C4-2B (cell line): ENCODE results near the gene CYP3A7.

ENCODE experiments used
- H3K27ac ChIP-seq: fragments of 450-650 bp; 2 replicates; pipeline ENCODE4 v1.5.1; 2017
- ZFX ChIP-seq: fragments of 450-650 bp; IDR thresholded peaks from 2 replicates; pipeline ENCODE4 v1.6.1; 2017
- TF ChIP-seq, protein P1 (sequence below): fragments of 450-650 bp; conservative IDR thresholded peaks from 2 replicates; pipeline ENCODE4 v1.5.1; 2017; ENCODE audit warnings: mild to moderate bottlenecking

The CYP3A7 gene

DNA sequence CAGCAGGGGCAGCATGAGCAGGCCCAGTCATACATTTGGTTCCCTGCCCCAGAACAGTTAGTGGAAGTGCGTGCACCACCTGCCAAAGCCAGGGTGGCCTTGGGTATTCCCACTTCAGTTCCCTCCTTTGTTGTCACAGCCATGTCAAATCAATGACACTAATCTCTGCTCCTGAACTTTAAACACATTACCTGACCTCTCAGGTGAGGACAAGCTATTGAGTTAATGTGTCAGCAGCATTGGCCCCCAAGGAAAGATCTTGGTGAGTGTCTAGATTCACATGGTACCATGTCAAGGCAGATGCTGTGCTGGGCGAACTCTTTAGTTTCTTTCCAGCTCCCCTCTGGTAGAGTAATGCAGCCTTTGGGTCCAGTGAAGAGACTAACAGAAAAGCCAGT is 57.3 kb downstream of the CYP3A7 start:
- TF ChIP-seq, protein P1, sequence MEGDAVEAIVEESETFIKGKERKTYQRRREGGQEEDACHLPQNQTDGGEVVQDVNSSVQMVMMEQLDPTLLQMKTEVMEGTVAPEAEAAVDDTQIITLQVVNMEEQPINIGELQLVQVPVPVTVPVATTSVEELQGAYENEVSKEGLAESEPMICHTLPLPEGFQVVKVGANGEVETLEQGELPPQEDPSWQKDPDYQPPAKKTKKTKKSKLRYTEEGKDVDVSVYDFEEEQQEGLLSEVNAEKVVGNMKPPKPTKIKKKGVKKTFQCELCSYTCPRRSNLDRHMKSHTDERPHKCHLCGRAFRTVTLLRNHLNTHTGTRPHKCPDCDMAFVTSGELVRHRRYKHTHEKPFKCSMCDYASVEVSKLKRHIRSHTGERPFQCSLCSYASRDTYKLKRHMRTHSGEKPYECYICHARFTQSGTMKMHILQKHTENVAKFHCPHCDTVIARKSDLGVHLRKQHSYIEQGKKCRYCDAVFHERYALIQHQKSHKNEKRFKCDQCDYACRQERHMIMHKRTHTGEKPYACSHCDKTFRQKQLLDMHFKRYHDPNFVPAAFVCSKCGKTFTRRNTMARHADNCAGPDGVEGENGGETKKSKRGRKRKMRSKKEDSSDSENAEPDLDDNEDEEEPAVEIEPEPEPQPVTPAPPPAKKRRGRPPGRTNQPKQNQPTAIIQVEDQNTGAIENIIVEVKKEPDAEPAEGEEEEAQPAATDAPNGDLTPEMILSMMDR: no peak
- no peak for TF ChIP-seq ZFX
- no peak overlapping the region for H3K27ac ChIP-seq

DNA sequence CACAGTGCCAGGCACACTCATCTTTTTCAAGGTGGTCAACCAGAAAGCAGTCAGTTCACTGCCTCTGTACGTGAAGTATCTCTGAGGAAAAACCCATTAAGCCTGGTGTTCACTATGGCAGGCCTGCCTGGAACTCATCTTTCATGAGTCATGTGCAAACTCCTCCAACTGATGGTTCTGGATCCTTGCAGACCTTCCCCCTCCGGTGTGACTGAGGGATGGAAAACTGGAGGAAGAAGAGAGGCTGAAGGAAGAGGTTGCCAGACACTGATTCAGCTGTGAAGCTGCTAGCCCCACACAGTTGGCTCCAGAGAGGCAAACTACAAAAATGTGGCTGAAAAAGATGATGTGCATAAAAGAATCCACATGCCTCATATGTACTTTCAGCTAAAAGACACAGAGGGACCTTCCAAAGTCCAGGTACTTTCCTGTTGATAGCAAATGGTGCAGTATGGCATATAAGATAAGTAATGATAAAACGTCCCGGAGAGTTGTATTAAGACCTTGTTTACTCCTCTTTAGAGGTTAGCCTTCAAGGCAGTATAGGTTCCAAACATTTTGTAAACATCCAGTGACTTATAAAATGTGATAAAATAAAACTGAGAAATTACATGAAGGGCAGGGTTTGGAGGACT is 57.9 kb downstream of the CYP3A7 start:
- no peak for TF ChIP-seq ZFX
- TF ChIP-seq, protein P1: no peak

DNA sequence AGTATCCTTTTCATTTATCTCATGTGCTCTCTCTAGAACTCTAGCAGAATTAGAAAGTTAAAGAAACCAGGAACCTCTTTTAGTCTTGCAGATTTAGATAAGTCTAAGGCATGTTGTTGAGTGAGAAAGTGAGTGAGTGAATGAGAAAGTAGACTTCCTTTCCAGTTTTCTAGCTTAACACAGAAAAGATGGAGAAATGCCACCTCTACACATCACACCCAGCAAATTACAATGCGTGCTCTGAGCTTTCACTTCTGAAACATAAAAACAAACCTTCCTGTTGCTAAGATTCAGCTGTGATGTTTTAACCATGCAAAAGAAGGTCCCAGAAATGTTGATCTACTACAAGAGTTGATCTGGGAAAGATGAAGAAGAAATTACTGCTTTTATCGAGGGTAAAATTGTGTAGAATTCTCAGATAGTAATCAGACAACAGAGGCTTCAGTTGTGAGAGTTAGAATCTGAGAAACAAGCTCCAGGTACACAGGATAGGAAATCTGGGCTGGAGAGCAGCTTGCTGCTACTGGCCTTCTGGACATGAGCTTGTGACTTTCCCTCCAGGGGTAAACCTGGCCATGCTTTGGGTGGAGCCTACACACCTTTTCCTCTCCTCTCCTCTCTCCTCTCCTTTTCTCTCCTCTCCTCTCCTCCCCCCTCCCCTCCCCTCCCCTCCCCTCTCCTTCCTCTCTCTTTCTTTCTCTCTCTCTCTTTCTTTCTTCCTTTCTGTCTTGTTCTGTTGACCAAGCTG is 59.8 kb downstream of the CYP3A7 start:
- TF ChIP-seq ZFX: no peak
- TF ChIP-seq, protein P1: no peak
- H3K27ac ChIP-seq: no peak overlapping the region

More for the DNA sequence above, 57.9 kb downstream of the CYP3A7 start:
- H3K27ac ChIP-seq: no peak overlapping the region

DNA sequence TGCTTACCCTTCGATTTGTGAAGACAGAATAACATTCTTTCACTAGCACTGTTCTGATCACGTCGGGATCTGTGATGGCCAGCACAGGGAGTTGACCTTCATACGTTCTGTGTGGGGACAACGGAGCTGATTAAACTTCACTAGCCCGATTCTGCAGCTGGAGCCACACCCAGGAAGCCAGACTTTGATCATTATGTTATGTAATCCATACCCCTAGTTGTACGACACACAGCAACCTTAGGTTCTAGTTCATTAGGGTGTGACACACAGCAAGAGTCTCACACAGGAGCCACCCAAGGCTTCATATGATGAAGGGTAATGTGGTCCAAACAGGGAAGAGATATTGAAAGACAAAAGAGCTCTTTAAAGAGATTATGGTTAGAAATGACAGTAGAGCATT is 62.4 kb downstream of the CYP3A7 start:
- H3K27ac ChIP-seq: no peak overlapping the region
- TF ChIP-seq, protein P1: no peak
- no peak for TF ChIP-seq ZFX

DNA sequence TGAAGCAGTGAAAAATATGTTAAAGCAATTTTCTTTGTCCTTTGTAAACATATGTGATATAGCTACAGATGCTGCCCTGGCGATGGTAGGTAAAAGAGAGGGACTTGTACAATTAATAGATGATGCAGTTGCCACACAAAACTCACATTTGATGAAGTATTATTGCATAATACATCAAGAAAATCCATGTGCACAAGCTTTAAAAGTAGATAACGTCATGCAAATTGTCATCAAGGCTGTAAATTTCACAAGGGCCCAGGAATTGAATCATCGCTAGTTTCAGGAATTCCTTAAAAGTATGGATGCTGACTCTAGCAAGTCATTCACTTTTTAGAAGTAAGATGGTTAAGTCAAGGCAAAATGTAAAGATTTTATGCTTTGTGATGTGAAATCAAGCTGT is 65.2 kb downstream of the CYP3A7 start:
- TF ChIP-seq ZFX: no peak
- TF ChIP-seq, protein P1: no peak

DNA sequence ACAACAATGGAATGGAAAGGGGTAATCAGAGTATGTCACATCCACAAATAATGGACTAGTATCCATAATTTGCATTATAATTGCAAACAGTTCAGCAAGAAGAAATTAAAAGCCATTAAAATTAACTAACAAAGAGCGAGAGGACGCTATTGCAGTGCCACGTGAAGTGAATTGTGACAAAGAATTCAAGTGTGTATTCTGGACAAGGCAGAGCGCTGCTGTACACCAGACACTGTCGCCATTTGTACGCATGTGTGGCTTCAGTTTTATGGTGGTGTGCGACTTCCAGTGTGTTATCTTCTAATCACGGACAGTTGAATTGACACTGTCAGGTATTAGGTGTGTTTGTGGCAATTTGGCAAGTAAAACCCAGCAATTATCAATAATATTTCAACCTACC is 66.5 kb downstream of the CYP3A7 start:
- no peak overlapping the region for H3K27ac ChIP-seq
- TF ChIP-seq ZFX: no peak
- TF ChIP-seq, protein P1: no peak

More for the DNA sequence above, 65.2 kb downstream of the CYP3A7 start:
- H3K27ac ChIP-seq: no peak overlapping the region

DNA sequence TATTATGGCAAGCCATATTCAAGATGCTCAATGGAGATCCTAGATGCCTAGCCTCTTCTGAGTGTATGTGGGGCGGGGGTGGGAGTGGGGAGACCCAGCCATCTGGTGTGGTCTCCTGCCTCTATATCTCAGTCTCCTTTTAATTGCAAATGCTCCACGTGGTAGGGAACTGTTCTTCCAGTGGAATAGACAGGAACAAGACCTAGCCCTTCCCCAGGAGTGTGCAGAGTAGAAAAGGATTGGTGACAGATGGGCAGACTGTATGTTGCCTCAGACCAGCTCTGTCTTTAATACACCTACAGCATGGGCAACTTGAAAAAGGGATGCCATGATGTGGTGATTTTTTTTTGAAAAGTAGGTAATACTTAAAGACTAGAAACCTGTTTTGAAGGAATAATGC is 67.8 kb downstream of the CYP3A7 start:
- H3K27ac ChIP-seq: no peak overlapping the region
- TF ChIP-seq ZFX: no peak
- TF ChIP-seq, protein P1: no peak
